SHP77 treated with DMSO at 0.1 percent for 48 hours (cell line): ENCODE results near the gene MRNIP.
"Not testable (repeated sequence)": the region's sequence is repeated elsewhere in the genome, so short reads cannot be mapped to it uniquely, and the experiment has no call there.

ENCODE experiments used
- DNase-seq: peaks from one replicate; lab custom pipeline; 2025; lab: John Stamatoyannopoulos, UW

Gene MRNIP

DNA sequence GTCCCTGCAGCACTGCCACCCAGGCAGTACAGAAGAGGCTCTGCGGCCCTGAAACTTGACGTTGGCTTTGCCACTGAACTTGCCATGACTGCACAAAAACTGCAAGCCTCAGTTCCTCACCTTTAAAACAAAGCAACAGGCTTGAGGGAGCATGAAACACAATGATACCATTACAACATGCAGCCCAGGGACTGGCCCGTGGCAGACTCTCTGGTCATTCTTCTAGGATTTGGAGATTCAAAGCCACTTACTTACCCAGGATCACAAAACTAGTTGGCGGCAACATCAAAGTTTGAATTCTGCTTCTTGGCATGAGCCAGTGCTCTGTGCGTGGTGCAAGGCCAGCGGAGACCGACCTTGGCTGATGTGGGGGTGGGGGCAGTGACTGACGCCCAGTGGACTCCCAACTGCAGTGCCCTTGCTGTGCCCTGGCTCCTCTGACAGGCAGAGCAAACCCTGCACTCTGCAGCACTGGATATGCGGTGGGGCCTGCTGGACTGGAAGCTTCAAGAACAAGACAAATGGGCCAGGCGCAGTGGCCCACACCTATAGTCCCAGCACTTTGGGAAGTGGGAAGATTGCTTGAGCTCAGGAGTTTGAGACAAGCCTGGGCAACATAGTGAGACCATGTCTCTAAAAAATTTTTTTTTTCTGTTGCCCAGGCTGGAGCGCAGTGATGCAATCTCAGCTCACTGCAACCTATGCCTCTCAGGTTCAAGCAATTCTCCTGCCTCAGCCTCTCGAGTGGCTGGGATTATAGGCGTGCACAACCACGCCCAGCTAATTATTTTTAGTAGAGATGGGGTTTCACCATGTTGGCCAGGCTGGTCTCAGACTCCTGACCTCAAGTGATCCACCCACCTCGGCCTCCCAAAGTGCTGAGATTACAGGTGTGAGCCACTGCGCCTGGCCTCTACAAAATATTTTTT is 19.0 kb downstream of the MRNIP start:
- DNase-seq, result no peak

DNA sequence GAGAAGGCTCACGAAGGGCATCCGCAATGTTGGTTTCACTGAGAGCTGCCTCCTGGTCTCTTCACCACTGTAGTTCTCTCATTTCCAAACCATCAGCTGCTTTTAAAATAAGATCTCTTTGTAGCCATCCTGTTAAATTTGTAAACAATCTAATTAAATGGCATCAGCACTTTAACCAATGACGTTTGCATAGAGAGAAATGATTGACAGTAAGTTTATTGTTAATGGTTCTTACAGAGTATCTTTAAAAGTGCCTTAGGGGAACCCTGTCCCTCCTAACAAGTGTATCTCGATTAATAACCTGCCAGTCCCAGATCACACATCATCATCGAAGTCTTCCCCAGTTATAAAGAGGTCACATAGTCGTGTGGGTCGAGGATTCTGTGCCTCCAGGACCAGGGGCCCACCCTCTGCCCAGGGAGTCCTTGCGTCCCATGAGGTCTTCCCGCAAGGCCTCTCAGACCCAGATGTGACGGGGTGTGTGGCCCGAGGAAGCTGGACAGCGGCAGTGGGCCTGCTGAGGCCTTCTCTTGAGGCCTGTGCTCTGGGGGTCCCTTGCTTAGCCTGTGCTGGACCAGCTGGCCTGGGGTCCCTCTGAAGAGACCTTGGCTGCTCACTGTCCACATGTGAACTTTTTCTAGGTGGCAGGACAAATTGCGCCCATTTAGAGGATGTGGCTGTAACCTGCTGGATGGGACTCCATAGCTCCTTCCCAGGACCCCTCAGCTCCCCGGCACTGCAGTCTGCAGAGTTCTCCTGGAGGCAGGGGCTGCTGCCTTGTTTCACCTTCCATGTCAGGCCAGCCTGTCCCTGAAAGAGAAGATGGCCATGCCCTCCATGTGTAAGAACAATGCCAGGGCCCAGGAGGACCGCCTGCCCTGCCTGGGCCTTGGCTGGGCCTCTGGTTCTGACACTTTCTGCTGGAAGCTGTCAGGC is 21.3 kb downstream of the MRNIP start:
- no peak for DNase-seq

DNA sequence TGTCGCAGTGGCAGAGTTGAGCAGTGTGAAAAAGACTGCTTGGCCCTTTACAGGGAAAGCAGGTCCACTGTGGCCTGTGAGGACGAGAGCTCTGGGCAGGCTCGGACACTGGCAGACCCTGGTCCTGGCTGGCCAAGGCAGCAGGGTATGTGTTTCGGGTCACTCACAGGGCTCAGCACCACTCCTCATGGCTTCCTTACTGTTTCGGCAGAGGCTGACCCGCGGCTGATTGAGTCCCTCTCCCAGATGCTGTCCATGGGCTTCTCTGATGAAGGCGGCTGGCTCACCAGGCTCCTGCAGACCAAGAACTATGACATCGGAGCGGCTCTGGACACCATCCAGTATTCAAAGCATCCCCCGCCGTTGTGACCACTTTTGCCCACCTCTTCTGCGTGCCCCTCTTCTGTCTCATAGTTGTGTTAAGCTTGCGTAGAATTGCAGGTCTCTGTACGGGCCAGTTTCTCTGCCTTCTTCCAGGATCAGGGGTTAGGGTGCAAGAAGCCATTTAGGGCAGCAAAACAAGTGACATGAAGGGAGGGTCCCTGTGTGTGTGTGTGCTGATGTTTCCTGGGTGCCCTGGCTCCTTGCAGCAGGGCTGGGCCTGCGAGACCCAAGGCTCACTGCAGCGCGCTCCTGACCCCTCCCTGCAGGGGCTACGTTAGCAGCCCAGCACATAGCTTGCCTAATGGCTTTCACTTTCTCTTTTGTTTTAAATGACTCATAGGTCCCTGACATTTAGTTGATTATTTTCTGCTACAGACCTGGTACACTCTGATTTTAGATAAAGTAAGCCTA is 22.2 kb downstream of the MRNIP start:
- DNase-seq, result no peak

DNA sequence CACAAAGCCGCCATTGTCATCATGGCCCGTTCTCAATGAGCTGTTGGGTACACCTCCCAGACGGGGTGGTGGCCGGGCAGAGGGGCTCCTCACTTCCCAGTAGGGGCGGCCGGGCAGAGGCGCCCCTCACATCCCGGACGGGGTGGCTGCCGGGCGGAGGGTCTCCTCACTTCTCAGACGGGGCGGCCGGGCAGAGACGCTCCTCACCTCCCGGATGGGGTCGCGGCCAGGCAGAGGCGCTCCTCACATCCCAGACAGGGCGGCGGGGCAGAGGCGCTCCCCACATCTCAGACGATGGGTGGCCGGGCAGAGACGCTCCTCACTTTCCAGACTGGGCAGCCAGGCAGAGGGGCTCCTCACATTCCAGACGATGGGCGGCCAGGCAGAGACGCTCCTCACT is 23.7 kb downstream of the MRNIP start:
- DNase-seq, result not testable (repeated sequence)

DNA sequence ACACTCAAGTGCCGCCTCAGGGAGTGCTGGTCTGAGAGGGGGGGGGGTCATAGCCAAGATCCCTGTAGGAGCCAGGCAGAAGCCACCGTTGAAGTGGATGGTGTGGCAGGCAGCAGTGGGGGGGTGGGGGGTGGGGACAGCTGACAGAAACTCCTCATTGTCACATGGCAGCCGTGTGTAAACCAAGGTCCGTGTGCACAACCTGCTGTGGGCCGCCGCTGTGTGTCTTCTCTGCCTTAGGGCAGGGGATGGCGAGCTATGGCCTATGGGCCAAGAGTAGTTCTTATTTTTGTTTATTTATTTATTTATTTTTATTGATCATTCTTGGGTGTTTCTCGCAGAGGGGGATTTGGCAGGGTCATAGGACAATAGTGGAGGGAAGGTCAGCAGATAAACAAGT is 24.5 kb downstream of the MRNIP start:
- no peak for DNase-seq

DNA sequence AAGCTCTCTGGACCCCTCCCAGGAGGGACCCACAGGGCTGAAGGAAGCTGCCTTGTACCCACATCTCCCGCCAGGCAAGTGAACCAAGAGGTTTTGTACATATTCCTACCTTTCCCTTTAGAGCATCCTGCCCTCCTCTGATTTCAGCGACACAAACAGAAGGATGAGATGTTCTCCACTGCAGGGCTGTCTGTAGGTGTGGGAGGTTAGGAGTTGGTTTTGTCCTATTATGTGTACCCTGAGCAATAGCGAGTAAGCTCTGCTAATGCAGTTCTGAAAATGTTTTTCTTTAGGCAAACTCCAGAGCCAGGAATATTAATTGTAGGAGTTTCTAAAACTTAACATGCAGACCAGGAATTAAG is 24.9 kb downstream of the MRNIP start:
- no peak for DNase-seq

DNA sequence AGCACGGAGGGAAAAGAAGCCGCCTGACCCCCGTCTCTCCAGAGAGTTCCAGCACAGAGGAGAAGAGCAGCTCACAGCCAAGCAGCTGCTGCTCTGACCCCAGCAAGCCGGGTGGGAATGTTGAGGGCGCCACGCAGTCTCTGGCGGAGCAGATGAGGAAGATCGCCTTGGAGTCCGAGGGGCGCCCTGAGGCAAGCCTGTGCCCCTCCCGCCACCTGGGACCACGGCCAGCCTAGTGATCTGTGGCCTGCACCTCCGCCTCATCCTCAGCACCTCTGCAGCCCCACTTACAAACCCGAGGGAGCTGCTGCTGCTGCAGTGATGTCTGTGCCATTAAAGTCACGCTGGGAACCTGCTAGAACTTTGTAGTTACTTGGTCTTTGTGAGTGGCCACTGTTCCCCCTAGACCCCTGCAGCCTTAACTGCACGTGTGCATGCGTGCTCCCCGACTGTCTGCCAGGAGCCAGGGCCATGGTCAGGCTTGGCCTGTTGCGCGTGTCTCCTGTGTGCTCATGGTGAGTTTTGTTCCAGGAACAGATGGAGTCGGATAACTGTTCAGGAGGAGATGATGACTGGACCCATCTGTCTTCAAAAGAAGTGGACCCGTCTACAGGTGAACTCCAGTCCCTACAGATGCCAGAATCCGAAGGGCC is 25.4 kb downstream of the MRNIP start:
- no peak for DNase-seq

DNA sequence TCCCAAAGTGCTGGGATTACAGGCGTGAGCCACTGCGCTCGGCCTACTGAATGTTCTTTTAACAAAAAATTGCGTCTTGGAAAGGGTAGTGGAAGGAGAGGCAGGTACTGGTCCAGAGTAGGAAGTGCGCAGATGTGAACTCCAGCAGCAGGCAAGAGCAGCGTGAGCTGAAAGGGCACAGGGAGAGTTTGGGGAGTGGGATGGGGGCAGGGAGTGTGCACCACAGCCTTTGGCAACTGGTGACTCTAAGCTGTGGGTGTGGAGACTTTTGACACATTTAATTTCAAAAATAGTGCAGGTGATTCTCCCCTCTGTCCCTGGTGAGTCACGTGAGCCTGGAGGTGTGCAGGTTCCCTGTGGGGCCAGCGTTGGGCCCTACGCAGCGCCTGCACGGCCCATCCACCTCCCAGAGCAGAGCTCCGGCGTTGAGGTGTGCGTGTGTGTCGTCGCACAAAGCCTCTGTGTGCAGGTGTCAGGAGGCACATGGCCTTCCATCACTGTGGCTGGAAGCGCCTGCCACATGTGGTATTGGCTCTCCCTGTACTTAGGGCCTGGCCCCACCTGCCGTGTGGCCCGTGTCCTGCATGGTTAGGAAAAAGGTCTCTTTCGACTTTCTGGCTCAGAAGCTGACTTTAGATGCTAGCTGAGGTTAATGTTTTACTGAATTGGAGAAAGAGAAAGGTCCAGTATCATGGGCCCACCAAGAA is 26.4 kb downstream of the MRNIP start:
- DNase-seq, result no peak

DNA sequence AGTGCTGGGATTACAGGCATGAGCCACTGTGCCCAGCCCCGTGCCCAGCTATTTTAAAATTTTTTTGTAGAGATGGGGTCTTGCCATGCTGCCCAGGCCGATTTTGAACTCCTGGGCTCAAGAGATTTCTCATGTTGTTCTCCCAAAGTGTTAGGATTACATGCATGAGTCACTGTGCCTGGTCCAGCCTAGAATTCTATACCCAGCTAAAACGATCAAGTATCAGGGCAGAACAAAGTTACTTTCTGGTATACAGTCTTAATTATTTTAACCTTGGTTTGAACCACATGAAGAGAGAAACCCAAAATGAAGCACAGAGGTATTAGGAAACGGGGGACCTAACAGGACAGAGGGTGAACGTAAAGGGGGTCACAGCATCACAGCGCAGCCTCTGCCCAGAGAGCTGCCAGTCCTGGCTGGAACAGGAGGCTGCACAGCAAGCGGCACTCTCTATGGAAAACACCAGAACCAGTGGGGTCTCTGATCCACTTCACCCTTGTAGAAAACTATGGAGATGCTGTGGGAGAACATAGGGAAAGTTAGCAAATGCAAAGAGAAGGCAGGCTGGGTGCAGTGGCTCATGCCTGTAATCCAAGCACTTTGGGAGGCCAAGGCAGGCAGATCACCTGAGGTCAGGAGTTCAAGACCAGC is 27.7 kb downstream of the MRNIP start:
- DNase-seq, result no peak

DNA sequence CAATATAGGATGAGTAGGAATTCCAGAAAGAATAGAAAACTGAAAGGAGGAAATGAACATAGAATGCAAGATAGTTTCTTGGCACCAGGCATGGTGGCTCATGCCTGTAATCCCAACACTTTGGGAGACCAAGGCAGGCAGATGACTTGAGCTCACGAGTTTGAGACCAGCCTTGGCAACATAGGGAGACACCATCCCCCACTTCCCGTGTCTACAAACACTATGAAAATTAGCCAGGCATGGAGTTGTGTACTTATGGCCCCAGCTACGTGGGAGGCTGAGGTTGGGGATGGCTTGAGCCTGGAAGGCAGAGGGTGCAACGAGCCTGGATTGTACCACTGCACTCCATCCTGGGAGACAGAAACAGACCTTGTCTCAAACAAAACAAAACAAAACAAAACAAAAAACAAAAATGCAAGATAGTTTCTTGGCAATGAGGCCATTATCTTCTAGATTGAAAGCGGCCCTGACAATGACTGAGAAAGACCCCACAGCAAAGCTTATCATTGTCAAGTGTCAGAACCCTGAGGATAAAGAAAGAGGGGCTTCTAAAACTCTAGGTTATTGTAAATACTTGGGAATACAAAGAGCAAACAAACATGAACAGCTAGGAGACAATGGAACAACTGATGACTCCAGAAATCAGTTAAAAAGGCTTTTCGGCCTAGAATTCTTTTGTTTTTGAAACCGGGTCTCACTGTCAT is 28.7 kb downstream of the MRNIP start:
- DNase-seq, result no peak

DNA sequence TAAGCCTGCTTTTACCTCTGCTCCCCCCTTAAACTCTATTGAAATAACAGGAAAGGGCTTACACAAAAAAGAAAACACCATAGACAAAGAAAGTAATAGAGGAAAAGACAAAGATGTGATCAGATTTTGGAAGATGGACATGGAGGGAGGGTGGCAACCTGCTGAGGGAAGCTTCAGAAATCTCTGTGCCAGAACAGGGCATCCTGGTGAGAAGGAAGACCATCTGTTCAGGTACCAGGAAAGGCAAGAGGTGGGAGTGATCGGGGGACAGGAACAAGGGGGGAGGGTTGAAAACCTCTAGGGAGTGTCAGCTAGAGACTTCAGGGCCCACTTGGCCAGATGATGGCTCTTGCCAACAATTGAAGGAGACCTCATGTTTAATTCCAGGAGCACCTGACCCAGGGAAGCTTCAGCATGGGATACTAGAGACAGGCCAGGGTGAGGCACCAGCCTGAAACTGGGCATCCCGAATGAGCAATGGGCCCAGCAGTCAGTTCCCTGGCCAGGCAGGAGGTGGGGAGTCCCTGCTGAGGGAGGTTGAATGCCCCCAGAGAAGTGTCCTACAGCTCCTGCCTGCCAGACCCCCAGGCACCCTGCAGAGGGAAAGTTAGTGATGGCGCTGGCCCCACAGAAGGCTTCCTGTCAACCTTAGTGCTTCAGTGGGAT is 29.7 kb downstream of the MRNIP start:
- no peak for DNase-seq

DNA sequence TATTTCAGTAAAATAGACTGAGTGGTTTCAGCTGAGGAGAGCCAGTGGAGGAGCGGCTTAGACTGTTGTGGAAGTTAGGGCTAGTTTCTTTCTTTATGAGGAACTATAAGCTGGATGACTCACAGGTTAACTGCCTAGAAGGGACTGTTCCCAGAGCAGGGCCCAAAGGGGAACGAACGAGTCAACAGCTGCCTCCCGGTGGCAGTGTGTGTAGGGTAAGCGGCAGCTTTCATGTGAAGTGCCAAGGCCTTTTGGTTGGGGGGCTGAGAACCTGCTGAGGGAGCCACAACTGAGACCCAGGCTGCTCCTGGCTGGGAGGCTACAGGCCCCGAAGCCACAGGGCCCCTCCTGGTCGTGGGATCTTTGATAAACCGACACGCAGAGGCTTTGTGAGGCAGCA is 30.9 kb downstream of the MRNIP start:
- no peak for DNase-seq

DNA sequence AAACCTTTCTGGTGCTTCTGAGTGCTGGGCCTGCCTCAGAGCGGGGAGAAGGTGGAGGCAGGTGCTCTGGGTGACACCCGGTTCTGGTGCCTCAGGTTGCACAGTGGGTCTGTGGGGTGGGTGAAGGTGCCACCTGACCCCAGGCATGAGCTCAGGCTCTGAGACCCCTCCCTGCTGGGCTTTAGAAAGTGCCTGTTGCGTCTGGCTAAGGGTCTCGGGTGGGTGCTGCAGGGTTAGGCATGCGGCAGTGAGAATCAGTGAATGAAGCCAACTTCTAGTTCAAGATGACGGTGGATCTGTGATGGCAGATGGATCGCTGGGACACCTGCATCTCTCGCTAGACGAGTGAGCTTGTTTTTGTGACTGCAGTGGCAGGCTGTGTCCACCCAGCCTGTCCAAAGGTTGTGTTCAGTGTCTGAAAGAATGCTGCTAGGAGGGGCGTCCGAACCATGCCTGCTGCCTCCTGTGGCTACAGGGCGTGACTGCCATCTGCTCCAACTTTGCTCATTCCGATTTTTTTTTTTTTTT is 32.9 kb downstream of the MRNIP start:
- no peak for DNase-seq

DNA sequence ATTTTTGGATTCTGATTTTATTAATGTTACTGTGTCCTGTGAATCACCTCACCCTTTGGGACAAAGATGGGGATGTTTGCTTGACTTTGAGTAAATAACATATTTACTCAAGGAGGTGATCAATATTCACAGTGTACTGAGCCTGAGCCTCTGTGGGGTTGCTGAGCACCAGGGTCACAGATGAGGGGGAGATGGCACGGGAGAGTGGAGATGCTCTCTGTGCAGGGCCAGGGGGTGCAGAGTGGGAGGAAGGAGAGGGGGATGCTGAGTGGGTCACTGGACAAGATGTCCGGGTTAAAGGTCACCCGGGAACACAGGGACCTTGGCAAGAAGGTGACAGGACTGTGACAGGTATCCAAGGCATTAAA is 33.9 kb downstream of the MRNIP start:
- no peak for DNase-seq

DNA sequence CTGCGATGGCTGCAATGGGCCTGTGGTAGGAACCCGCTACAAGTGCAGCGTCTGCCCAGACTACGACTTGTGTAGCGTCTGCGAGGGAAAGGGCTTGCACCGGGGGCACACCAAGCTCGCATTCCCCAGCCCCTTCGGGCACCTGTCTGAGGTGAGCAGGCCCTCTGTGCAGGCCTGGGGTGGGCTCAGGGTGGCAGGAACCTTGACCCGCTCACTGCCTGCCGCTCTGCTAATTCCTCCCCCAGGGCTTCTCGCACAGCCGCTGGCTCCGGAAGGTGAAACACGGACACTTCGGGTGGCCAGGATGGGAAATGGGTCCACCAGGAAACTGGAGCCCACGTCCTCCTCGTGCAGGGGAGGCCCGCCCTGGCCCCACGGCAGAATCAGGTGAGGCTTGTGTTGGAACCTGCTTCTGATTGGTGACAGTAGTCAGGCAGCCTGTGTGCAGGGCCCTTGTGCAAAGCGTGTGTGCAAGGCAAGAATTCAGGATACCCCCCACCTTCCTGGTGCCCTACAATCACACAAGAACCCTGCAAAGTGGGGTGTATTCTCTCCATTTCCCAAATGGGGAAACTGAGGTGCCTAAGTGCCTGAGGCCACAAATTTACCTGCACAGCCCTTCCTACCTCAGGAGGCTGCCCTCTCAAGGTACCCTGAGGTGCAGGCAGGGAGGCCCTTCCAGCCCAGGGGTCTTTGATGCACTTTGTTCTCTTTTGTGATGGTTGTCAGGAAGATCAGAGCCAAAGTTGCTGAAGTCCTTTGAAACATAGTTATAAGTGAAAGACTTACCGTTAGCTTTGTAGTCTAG is 34.5 kb downstream of the MRNIP start:
- no peak for DNase-seq

DNA sequence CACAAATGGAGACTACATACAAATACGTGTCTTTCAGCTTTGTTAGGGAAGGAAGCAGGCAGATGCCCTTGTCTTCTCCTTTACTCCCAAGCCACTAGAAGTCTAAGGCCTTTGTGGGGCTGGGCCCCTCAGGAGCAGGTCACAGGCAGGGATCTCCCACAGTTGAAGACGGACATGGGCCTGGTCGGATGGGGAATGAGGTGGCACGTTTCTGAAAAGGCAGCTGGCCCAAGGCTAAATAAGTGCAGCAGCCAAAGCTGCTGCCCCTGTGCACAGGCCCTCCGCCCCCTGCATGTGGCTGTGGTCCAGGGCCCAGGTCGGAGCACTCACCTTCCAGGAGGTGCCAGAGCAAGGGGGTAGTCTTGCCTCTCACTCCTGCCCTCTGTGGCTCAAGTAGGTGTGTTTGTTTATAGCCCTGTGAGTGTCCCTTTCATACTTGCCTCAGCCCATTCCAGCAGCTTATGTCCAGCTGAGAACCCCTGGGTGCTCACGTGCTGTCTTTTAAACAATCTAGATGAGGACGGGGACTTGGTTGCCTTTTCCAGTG is 36.1 kb downstream of the MRNIP start:
- no peak for DNase-seq

DNA sequence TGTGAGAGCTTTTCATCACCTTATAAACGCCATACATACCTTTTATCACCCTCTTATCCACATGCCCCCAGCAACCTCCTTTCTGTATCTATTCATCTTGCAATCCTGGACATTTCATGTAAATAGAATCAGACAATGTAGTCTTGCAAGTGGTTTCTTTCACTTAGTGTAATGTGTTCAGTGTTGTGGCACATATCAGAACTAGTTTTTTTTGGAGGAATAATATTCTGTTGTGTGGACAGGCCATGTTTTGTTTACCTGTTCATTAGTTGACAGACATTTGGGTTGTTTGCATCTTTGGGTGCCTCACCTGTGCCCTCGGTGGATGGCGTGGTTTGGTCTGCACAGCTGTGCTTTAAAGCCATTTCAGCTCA is 36.6 kb downstream of the MRNIP start:
- DNase-seq, result no peak
